ENCODE data around the gene MAST4.
"Not testable (repeated sequence)": the region's sequence is repeated elsewhere in the genome, so short reads cannot be mapped to it uniquely, and the experiment has no call there.

MAST4 gene

GRCh38 chr5:66747607-66748006 lies 151.4 kb downstream of the MAST4 start:
- no peak for DNase-seq

GRCh38 chr5:66752668-66753067 lies 156.5 kb downstream of the MAST4 start:
- DNase-seq = not testable (repeated sequence)

GRCh38 chr5:66757219-66757833 lies 161.1 kb downstream of the MAST4 start:
- DNase-seq = peak; percentile 9

DNA sequence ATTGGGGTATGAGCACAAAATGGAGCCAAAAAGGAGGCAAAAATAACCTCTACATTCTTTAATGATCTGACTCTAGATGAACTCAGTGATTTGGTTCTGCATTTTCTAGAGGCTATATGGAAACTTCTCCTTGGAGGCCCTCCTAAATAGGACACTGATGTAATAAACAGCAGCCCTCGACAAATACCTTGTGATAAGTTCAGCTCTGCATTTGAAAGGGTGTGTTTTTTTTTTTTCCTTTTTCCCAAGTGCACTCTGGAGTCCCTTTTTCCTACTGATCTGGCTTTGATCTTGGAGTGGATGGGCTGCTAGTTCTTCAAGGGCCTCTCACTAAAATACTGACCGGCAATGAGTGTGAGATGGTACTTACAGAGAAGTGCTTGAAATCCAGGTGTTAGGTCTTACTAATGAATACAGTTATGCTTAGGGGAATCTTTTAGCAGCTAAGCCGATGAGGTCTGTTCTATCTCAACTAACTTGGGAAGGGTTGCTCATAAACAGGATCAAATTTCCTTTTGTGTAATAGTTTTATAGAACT lies 161.7 kb downstream of the MAST4 start:
- no peak for DNase-seq

- DNase-seq = no peak
Measured at GRCh38 chr5:66769030-66769733, 173.0 kb downstream of the MAST4 start.

- DNase-seq = no peak
Measured at GRCh38 chr5:66769839-66770617, 173.8 kb downstream of the MAST4 start.

DNA sequence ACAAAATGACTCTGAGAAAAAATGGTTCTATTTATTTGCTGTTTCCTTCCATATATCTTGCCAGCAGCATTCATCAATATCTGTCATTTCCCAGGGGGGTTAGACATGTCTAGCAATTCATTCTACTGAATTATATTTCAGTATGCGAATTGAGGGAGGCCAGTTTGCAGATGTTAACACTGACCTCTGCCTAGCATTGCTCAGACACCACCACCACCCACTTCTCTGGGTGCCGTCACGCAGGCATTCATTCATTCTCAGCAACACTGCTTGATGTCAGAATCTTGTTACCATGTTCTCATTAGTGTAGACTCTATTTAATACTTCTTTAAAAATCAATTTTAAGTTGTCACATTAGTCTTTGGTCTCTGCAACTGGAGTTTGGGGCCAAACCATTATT lies 181.7 kb downstream of the MAST4 start:
- DNase-seq = no peak

GRCh38 chr5:66779528-66779927 lies 183.3 kb downstream of the MAST4 start:
- no peak for DNase-seq

DNA sequence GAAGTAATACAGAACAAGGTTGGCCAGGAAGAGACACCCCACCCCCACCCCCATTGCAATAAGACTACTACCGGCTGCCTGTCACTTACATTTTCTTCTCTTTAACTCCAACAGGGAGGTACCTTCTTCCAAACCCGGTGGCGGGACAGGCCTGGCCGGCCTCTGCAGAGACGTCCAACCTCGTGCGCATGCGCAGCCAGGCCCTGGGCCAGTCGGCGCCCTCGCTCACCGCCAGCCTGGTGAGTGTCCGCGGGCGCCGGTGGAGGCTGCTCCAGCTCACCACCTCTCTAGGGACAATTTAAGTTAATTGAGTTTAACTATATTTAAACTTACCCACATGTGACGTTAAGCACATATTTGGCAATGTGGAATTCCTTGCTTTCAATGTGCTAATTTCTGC lies 192.4 kb downstream of the MAST4 start:
- no peak for DNase-seq

DNA sequence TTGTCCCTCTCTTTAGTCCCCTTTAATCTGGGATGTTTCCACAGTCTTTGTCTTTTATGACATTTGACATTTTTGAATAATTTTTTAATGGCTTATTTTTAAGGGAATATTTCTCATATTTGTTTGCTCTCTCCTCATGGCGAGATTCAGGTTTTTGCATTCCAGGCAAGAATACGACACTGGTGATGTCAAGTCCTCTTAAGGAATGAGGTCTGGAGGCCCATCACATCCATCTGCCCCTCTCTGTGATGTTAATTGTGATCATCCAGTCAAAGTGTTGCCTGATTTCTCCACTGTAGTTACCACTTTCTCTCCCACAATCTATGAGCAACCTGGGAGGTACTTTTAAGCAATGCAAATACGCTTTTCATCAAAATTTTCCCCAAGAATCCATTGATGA lies 193.2 kb downstream of the MAST4 start:
- no peak for DNase-seq

GRCh38 chr5:66793049-66793448 lies 196.9 kb downstream of the MAST4 start:
- DNase-seq = no peak

DNA sequence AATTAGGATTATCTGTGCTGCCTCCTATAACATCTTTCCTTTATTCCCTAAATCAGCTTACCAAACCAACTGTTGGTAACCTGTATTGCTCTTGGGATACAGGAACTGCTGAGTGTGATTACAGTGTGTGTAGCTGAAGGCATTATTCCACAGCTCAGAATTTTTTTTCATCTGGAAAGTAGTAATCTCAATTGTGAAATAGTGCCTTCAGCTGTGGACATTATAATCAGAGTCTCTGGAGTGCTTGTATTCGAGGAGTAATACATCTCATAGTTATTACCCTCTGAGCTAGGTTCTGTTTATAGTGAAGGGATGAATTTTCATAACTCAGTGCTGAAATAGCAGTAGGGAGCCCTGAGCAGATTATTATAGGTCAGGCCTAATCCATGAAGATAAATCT lies 199.5 kb downstream of the MAST4 start:
- no peak for DNase-seq

GRCh38 chr5:66796305-66797292 lies 200.4 kb downstream of the MAST4 start:
- DNase-seq = no peak

DNA sequence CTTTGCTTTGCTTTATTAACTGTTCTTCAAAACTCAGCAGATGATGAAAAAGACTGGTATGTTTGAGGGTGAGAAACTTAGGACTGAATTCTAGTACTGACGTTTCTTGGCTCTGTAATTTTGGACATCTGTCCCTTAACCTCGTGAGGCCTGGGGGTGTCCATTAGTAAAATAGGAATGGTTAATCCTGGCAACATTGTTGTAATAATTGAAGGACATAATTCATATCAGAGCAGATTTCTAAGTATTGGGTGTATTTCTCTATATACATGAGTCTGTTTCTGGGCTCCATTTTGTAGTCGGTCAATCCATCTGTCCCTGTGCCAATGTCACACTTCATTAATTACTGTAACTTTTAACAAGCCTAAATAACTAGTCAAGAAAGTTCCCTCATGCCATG lies 206.7 kb downstream of the MAST4 start:
- no peak for DNase-seq

DNA sequence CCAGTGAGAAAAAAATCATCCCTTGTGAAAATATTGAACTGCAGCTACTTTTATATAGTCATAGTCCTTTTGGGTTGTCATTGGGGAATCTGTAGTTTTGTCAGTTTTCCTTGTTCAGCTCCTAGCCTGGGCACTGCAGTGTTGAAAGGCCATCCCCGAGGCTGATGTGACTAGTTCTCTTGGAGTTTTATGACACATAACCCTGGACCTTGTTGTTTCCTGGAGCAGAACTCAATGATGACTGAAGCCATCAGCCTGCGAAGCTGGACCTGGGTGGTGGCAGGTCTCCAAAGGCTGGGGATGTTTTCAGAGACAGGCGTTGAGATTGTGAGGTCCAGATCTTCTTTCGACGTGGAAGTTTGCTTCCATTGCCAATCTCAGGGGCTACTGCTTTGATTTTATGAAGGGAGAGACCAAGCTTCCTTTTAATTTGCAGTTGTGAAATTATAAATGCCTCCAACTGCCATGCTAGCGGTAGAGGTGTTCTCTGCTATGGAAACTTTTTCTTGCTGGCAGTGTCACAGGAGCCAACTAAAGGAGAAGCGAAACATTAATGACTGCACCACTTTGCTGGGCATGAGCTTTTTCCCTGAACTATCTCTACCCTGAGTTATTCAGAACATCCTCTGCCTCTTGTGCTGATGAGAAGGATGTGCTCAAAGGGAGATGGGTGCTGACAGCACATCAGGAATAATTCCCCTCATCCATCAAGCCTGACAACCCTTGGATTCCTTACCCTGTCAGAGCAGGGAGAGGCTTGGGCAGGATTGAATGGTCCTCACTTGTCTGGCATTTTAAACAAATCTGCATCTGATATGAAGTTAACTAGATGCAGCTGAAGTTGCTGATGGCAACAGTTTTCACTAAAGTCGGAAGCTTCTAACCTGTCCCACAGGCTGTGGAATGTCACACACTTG lies 209.6 kb downstream of the MAST4 start:
- no peak for DNase-seq

GRCh38 chr5:66807743-66808142 lies 211.6 kb downstream of the MAST4 start:
- DNase-seq = no peak

DNA sequence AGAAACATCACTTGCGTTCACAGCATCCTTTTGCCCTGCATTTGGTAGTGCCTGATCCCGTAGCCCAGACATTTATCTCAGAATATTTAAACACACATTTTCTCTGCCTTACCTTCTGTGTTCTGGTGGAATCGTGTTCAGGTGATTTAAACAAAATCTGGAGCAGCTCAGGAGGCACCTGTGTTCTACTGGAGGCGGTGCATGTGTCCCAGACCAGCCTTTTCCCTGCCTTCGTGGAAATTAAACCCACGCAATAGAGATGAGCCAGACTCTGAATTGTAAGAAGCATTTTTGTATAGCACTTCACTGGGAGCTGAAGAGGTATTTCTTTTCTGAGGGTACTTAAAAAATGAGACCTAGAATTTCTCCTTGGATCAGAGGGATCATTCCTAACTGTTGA lies 212.5 kb downstream of the MAST4 start:
- no peak for DNase-seq

DNA sequence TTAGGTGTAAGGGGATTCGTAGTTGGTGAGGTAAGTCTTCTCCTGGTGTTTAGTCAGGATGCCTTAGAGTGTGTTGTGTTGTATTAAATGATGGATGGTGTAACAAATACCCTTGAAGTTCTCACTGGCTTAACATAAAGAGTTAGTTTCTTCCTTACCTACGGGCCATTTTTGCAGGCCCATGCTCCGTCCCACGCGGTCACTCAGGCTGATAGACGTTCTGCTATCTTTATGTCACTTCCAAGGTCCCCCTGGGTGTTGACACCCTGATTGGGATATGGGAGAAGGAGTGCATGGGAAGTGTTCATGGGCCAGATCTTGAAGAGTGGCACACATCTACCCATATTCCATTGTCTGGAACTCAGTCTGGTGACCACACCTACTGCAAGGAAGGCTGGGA lies 214.0 kb downstream of the MAST4 start:
- DNase-seq = no peak

GRCh38 chr5:66810848-66811261 lies 214.7 kb downstream of the MAST4 start:
- DNase-seq = no peak

DNA sequence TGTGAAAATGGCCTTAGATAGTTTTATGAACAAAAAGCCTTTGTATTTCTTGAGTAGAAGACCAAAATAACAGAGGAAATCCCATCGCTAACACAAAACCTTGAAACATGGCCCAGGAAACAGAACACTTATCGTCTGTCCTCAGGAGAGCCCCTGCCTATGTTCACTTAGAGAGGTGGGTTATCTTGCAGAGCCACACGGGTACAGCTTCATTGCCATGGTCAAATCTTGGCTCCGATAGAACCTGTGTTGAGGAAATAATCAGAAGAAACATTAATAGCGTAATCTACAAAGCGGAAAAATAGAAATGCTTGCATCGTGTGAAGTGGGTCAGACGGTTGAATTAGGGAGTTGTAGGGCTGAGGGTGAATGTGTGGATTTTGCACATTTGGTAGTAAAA lies 216.1 kb downstream of the MAST4 start:
- no peak for DNase-seq

DNA sequence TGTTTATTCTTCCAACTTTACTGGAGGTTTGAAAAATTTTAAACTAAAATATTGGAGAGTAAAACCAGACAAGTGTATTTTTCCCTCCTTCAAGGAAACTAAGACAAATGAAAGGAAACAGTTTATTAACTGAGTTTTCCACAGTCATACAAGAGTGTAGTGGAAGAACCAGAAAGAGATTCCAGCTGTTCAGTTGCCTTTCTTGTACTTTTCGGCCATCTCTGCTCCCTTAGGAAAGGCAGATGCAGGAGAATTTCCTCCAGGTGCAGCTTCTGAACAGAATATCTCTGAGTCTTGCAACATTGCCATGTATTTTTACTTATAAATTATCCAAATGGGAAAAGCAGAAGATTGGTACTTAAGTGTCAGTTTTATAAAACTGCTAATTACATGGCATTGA lies 217.1 kb downstream of the MAST4 start:
- no peak for DNase-seq

Data from NCI-H774 (cell line).